ENCODE measurements around the gene EGR1.
A peak's percentile ranks its signal among the peaks of the same experiment; 100 is the strongest.

Gene EGR1

DNA sequence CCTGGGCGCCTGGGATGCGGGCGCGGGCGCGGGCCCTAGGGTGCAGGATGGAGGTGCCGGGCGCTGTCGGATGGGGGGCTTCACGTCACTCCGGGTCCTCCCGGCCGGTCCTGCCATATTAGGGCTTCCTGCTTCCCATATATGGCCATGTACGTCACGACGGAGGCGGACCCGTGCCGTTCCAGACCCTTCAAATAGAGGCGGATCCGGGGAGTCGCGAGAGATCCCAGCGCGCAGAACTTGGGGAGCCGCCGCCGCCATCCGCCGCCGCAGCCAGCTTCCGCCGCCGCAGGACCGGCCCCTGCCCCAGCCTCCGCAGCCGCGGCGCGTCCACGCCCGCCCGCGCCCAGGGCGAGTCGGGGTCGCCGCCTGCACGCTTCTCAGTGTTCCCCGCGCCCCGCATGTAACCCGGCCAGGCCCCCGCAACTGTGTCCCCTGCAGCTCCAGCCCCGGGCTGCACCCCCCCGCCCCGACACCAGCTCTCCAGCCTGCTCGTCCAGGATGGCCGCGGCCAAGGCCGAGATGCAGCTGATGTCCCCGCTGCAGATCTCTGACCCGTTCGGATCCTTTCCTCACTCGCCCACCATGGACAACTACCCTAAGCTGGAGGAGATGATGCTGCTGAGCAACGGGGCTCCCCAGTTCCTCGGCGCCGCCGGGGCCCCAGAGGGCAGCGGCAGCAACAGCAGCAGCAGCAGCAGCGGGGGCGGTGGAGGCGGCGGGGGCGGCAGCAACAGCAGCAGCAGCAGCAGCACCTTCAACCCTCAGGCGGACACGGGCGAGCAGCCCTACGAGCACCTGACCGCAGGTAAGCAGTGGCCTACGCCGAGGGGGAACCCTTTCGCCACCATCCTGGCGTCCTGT lies at the start of gene EGR1:
TSS of gene EGR1 (plus strand) at position 219 of the 864 bp plus-strand sequence. CDS start at position 502, 283 bp downstream.
- DNase-seq: peak; percentile 96
- TF ChIP-seq, protein P1, sequence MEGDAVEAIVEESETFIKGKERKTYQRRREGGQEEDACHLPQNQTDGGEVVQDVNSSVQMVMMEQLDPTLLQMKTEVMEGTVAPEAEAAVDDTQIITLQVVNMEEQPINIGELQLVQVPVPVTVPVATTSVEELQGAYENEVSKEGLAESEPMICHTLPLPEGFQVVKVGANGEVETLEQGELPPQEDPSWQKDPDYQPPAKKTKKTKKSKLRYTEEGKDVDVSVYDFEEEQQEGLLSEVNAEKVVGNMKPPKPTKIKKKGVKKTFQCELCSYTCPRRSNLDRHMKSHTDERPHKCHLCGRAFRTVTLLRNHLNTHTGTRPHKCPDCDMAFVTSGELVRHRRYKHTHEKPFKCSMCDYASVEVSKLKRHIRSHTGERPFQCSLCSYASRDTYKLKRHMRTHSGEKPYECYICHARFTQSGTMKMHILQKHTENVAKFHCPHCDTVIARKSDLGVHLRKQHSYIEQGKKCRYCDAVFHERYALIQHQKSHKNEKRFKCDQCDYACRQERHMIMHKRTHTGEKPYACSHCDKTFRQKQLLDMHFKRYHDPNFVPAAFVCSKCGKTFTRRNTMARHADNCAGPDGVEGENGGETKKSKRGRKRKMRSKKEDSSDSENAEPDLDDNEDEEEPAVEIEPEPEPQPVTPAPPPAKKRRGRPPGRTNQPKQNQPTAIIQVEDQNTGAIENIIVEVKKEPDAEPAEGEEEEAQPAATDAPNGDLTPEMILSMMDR (IDR thresholded peaks at IDR 0.05; ENCODE audit: low read depth, low read length, missing control alignments): peak; percentile 22
- Histone ChIP-seq H3K4me3 (ENCODE audit: low read depth, low read length) (peak within 1 kb of the TSS; percentile 95), H3K36me3 (replicated peaks) (peaks cover 19% of the 10 kb centered on the region), H3K27ac (peak within 1 kb of the TSS; percentile 91), H3K27me3 (replicated peaks) (no peaks in the 10 kb centered on the region)
- in situ Hi-C loops (cut with HindIII; ENCODE audit: low pct_ligation_motif_present, low sequenced_read_pairs): no loop called here

DNA sequence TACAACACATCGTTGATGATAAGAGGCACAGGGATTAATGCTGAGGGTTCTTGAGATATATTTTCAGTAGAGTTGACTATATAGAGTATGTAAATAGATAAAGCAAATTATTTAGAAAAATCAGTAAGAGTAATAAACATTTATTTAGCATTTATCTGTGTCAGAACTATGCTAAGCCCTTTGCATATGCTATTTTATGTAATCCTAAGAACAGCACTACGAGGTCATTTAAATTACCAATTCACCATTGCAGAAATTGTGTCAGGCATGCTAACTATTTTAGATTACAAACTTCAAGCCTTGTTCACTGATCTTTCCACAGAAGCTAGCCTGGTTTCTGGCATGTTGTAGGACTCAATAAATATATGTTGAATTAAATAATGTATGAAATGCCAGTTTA lies 46.8 kb upstream of the EGR1 start:
- Histone ChIP-seq H3K27me3 (replicated peaks) (no peaks in the 10 kb centered on the region), H3K36me3 (replicated peaks) (peaks cover 46% of the 10 kb centered on the region), H3K27ac (no peak overlapping the region), H3K4me3 (ENCODE audit: low read depth, low read length) (no peak overlapping the region)
- TF ChIP-seq, protein P1 (IDR thresholded peaks at IDR 0.05; ENCODE audit: low read depth, low read length, missing control alignments): no peak
- DNase-seq: no peak
- in situ Hi-C loops (cut with HindIII; ENCODE audit: low pct_ligation_motif_present, low sequenced_read_pairs): no loop called here

DNA sequence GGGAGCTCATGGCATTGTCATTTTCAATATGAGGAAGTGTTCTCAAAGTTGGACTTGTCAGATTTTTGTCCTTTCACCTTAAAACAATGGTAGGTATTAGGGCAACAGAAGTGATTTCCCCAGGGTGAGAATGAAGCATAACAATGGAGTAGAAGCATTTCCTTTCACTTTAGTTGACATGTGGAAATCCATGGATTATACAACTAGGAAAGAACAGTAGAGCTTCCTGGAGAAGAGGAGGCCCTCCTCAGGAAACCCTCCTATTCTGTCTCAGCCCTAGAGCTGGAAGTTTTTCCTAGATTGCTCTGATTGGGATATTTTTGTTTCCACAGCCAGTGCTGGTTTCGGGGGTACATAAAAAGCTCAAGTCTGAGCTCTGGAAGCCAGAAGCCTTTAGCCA lies 40.2 kb upstream of the EGR1 start:
- in situ Hi-C loops (cut with HindIII; ENCODE audit: low pct_ligation_motif_present, low sequenced_read_pairs): no loop called here
- H3K36me3 ChIP-seq (replicated peaks): peaks cover 44% of the 10 kb centered on the region
- TF ChIP-seq, protein P1 (IDR thresholded peaks at IDR 0.05; ENCODE audit: low read depth, low read length, missing control alignments): no peak
- H3K27ac ChIP-seq: no peak overlapping the region
- DNase-seq: no peak
- no peak overlapping the region for H3K4me3 ChIP-seq (ENCODE audit: low read depth, low read length)
- H3K27me3 ChIP-seq (replicated peaks): no peaks in the 10 kb centered on the region

DNA sequence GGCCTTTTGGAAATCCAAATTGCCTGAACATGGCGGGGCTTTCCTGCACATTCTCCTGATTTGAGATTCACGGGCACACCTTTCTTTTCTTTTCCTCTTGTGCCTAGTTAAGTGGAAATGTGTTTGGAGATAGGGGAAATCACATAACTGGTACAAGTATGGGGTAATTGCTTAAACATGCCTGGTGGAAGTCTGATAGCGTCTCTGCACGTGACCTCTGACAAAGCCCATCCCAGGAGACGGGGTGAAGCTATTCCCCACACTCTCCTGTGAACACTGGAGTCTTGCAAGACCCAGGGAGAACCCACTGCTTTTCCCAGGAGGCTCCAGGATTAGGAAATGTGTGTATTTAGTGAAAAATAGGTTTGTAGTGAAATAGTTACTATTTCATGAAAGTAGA lies 29.3 kb upstream of the EGR1 start:
- Histone ChIP-seq H3K27ac (no peak overlapping the region), H3K36me3 (replicated peaks) (peaks cover 31% of the 10 kb centered on the region), H3K4me3 (ENCODE audit: low read depth, low read length) (no peak overlapping the region), H3K27me3 (replicated peaks) (no peaks in the 10 kb centered on the region)
- TF ChIP-seq, protein P1 (IDR thresholded peaks at IDR 0.05; ENCODE audit: low read depth, low read length, missing control alignments): no peak
- DNase-seq: no peak
- in situ Hi-C loops (cut with HindIII; ENCODE audit: low pct_ligation_motif_present, low sequenced_read_pairs): no loop called here

DNA sequence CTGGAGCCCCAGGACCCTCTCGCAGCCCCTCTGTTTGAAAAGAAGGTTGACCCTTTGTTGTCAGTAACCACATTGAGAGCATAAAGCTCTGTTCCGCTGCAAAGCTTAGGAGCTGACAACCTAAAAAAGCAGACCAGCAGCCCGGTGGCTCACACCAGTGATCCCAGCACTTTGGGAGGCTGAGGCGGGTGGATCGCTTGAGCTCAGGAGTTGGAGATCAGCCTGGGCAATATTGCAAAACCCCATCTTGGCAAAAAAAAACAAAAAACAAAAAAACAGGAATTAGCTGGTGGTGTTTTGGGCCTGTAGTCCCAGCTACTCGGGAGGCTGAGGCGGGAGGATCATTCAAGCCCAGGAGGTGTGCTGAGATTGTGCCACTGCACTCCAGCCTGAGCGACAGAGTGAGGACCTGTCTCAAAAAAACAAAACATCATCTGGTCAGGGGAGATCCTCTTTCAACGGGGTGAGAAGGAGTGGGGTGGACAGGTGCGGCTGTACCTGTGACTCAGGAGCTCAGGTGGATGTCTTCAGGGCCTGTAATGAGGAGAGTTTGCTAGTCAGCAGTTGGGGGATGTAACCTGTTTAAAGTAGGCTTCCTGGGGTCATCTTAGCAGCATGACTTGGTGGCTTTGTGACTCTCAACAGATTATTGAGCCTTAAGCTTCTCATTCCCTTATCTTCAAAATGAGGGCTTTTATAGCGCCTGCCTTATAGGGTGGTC lies 27.1 kb upstream of the EGR1 start:
- in situ Hi-C loops (cut with HindIII; ENCODE audit: low pct_ligation_motif_present, low sequenced_read_pairs): no loop called here
- no peak for DNase-seq

More for the DNA sequence above, 27.1 kb upstream of the EGR1 start:
- Histone ChIP-seq H3K27me3 (replicated peaks) (no peaks in the 10 kb centered on the region), H3K27ac (no peak overlapping the region), H3K4me3 (ENCODE audit: low read depth, low read length) (peak overlapping the region; percentile 45), H3K36me3 (replicated peaks) (peaks cover 16% of the 10 kb centered on the region)
- TF ChIP-seq, protein P1 (IDR thresholded peaks at IDR 0.05; ENCODE audit: low read depth, low read length, missing control alignments): no peak
